Stimulated activated CD4-positive, alpha-beta T cell treated with anti-CD3 and anti-CD28 coated beads, Interleukin-4, amount 100 ng/mL, for 1 hour (primary cell): ENCODE data around the gene GP1BB.

ENCODE experiments used
- DNase-seq: peaks from one replicate; pipeline ENCODE4 v3.0.0-alpha.2; 2020

The GP1BB gene

DNA sequence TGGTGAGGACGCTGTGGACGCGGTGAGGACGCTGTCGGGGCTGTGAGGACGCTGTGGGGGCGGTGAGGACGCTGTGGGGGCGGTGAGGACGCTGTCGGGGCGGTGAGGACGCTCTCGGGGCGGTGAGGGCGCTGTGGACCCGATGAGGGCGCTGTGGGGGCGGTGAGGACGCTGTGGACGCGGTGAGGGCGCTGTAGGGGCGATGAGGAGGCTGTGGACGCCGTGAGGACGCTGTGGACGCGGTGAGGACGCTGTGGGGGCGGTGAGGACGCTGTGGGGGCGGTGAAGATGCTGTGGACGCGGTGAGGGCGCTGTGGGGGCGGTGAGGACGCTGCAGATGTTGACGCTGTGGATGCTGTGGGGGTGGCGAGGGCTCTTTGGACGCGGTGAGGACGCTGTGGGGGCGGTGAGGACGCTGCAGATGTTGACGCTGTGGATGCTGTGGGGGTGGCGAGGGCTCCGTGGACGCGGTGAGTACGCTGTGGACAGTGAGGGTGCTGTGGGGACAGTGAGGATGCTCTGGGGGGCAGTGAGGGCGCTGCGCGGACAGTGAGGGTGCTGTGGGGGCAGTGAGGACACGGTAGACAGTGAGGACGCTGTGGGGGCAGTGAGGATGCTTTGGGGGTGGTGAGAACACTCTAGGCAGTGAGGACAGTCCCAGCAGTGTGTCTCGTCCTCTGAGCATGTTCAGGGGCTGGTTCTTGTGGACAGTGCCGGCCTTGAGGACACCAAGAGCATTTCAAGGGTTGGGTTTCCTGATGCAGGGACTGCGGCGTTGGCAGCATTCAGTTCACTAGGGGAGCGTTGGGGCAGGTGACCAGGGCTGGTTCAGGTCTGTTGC, 4.2 kb downstream of the GP1BB start:
- DNase-seq, result no peak

- DNase-seq, result no peak
Observed at GRCh38 chr22:19728271-19728670, 4.9 kb downstream of the GP1BB start.

GRCh38 chr22:19728836-19729235, 5.5 kb downstream of the GP1BB start:
- no peak for DNase-seq

- no peak for DNase-seq
Observed at GRCh38 chr22:19729507-19729906, 6.2 kb downstream of the GP1BB start.

- DNase-seq, result no peak
Observed at GRCh38 chr22:19730198-19730597, 6.9 kb downstream of the GP1BB start.

GRCh38 chr22:19730655-19731360, 7.5 kb downstream of the GP1BB start:
- peak; percentile 89 for DNase-seq

DNA sequence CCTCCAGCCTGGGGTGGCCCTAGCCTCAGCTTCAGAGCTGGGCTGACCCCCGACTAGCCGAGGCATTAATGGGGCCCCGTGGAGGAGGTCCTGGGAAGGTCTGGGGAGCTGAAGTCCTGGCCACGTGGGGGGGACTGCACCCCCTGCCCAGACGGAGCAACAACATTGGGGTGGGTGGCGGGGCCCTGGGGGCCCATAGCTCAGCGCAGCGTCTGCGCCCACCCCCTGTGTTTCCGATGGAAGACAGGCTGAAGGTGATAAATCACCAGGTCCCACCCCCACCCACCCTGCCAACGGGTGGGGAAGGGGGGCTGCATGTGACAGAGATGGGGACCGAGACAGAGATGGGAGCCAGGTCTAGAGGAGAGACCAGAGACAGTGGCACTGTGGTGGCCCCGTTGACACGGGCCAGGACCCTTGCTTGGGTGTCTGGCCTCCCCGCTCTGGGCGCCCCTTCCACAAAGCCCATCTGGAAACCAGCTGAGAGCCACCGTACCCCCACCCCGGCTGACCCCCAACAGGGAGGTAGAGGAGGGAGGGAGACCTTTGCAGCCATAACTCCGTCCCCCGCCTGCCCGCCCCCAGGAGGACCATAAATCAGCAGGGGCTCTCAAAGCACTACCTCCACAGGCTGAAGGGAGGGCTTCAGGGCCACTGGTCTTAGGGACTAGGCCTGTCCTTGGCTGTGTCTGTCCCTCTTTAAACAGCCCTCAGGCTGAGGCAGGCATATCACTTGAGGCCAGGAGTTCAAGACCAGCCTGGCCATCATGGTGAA, 8.2 kb downstream of the GP1BB start:
- no peak for DNase-seq

GRCh38 chr22:19732403-19733113, 9.2 kb downstream of the GP1BB start:
- DNase-seq, result no peak

DNA sequence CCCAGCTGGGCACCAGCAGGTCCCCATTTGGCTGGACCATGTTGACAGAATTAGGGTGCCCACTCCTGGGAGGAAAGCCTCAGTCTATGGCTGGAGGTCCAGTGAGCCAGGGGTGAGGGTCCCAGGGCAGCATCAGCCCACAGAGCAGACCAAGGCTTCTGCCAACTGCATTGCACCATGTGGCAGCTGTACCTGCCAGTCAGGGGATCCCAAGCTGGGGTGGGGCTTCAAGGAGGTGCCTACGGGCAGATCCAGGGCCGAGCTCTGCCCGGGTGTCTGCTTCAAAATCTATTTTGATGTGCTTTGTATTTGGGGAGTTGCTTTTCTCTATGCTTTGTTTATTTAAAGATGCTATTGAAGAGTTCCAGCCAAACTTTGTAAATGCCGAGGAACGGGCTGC, 10.4 kb downstream of the GP1BB start:
- DNase-seq, result no peak

GRCh38 chr22:19734163-19734562, 10.8 kb downstream of the GP1BB start:
- DNase-seq, result no peak

DNA sequence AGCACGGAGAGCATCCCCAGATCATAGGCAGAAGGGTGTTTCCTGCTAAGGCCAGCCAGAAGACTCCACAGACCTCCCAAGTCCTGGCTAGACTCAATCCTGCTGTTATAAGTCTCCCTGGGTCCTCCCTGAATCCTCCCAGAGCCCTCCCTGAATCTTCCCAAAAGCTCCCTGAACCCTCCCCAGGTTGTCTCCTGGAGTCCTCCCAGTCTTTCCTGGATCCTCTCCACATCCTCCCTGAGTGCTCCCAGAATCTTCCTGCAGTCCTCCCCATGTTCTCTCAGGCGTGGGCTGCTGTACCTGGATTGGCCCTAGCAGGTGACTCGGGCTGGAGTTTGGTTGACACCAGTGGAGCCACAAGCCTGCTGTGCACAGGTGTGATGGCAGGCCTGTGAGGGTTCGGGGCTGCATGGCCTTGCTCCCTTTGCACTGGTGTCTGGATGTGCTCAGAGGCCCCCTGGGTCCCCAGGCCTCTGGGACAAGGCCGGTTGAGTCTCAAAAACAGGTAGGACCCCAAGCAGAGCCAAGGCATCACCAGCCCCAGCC, 11.6 kb downstream of the GP1BB start:
- no peak for DNase-seq

GRCh38 chr22:19735665-19736510, 12.5 kb downstream of the GP1BB start:
- no peak for DNase-seq

GRCh38 chr22:19737846-19738663, 14.7 kb downstream of the GP1BB start:
- no peak for DNase-seq

DNA sequence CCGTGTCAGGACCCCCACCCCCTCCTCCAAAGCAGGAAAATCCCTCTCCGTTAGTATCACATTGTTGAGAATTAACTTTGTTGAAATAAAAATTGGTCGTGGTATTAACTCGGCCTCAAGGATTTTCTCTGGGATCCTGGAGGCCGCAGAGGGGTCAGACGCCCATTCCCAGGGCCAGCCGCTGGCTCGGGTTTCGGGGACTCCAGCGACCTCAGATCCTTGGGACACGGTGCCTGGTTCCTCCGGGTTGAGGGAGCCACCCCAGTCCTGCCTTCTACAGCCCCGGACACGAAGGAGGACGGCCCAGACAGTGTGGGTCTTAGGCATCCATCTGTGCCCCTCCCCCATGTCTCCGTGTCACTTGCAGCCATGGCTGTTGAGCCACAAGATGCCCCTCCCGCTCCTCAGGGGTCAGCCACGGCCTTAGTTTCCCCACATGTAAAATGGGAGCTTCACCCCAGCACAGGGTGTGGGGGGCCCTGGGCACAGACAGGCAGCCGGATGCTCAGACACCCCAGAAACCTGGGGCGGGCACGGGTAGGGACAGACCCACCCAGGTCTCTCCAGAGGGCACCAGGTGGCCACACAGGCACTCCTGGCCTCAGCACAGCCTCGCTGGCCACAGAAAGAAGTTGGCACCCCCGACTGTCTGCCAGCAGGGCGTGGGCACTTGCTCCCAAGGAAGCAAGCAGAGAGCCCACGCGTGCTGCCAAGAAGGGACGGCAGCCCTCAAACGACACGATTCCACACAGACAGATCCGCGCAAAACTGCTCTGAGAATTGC, 15.5 kb downstream of the GP1BB start:
- DNase-seq, result no peak

- no peak for DNase-seq
Observed at GRCh38 chr22:19739448-19739895, 16.1 kb downstream of the GP1BB start.

- DNase-seq, result no peak
Observed at GRCh38 chr22:19739911-19740449, 16.6 kb downstream of the GP1BB start.

DNA sequence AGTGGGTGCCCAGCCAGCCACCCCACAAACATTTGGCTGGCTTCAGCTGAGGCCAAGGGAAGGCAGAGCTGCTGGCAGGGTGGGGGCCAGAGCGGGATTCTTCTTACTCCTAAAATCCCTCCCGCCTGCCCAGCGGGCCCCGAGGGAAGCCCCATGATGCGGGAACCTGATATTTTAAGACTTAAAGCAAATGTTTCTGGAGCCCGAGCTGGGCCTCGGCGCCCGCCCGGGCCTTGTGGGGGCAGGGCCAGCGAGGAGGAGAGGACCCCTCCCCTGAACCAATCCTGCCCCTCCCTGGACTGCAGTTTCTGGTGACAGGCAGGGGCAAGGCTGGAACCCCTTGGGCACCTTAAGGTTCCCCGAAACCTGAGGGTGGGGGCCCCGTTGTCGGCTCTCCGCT, 17.2 kb downstream of the GP1BB start:
- no peak for DNase-seq

DNA sequence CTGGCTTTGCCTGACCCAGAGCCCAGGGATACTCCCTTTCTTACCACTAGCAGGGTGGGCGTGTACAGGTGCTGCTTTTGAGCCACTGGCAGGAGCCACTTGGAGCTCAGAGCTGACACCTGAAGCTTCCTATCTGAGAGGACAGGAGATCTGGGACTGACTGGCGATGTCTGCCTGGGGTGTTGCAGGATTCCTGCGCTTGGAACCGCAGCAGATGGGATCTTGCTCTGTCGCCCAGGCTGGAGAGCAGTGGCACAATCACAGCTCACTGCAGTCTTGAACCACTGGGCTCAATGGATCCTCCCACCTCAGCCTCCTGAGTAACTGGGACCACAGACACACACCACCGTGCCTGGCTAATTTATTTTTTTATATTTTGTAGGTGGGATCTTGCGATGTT, 17.7 kb downstream of the GP1BB start:
- no peak for DNase-seq
